Endothelial cell of umbilical vein (primary cell): Measurements from ENCODE around the gene JMJD8. TPM values are rescaled to one million over a fixed set of nuclear protein-coding genes. Genes with fewer than 3 reads are reported as not detected.

Experiments
- BruUV-seq: library from RNA; stranded (reverse); fragments of 400-500 nt; replicated peaks from 2 replicates; lab custom pipeline; 2021; lab: Mats Ljungman, UMichigan
- CTCF ChIA-PET: fragments of 300-600, 350-600 bp; sonication (Branson Sonifier 250); formaldehyde crosslinking; loops from one replicate; lab custom pipeline; 2021; ENCODE audit warnings: antibody characterized with exemption, inconsistent platforms; lab: Charles Lee
- POLR2A ChIA-PET: fragments of 300-600, 350-600 bp; sonication (Branson Sonifier 250); formaldehyde crosslinking; loops from one replicate; lab custom pipeline; 2021; ENCODE audit warnings: antibody characterized with exemption, inconsistent platforms; lab: Charles Lee
- DNase-seq: peaks from one replicate; pipeline ENCODE4 v3.0.0-alpha.2; 2011; ENCODE audit warnings: low read depth, low spot score
- FAIRE-seq: peaks from 2 replicates; lab custom pipeline; 2011; peaks lifted over from hg19 to GRCh38; lab: Jason Lieb, UNC
- H2AFZ ChIP-seq: 2 replicates; pipeline ENCODE4 v1.6.0; 2012; ENCODE audit warnings: low read depth, low read length, control low read depth, inconsistent platforms
- H3K27ac ChIP-seq: 2 replicates; pipeline ENCODE4 v1.5.1; 2011; ENCODE audit warnings: low read depth, mild to moderate bottlenecking, control low read depth, low read length, moderate library complexity; ENCODE audit not compliant: insufficient read depth
- H3K27me3 ChIP-seq, 2 experiments: 2 replicates each; pipeline versions ENCODE4 v1.6.0 to v1.6.1; 2011; ENCODE audit warnings: low read length in 2 of 2, mixed read lengths in 1 of 2; ENCODE audit not compliant: control insufficient read depth in 2 of 2, insufficient read depth in 2 of 2
- H3K36me3 ChIP-seq, 2 experiments: 2 replicates in 1 of 2; 3 replicates in 1 of 2; pipeline ENCODE4 v1.5.1; 2011; ENCODE audit warnings: low read length in 2 of 2, mild to moderate bottlenecking in 1 of 2, moderate library complexity in 1 of 2; ENCODE audit not compliant: control insufficient read depth in 2 of 2, insufficient read depth in 2 of 2; ENCODE audit errors: extremely low read depth in 1 of 2
- H3K4me1 ChIP-seq: 3 replicates; pipeline ENCODE4 v1.5.1; 2011; ENCODE audit warnings: mild to moderate bottlenecking, low read length; ENCODE audit not compliant: control insufficient read depth, insufficient read depth; ENCODE audit errors: extremely low read depth
- H3K4me2 ChIP-seq: 2 replicates; pipeline ENCODE4 v1.6.1; 2011; ENCODE audit warnings: low read length, control low read depth, mixed read lengths; ENCODE audit not compliant: insufficient read depth
- H3K4me3 ChIP-seq, 3 experiments: fragments of 200-600 bp in 1 of 3; sonication (generic), shearing (Covaris generic) in 1 of 3; replicated peaks in 1 of 3; 2 replicates each; pipeline ENCODE4 v1.5.1; 2011 to 2016; ENCODE audit warnings: control low read depth in 3 of 3, low read length in 3 of 3, mild to moderate bottlenecking in 2 of 3, inconsistent platforms in 1 of 3, low read depth in 1 of 3, moderate library complexity in 1 of 3; ENCODE audit not compliant: insufficient read depth in 1 of 3
- H3K79me2 ChIP-seq: 2 replicates; pipeline ENCODE4 v1.6.0; 2012; ENCODE audit warnings: low read length, inconsistent platforms; ENCODE audit not compliant: control insufficient read depth, insufficient read depth
- H3K9ac ChIP-seq: replicated peaks from 2 replicates; pipeline ENCODE3; 2011; ENCODE audit warnings: low read length, control low read depth; ENCODE audit not compliant: insufficient read depth; ENCODE audit errors: extremely low read depth
- H3K9me1 ChIP-seq: replicated peaks from 3 replicates; pipeline ENCODE4 v1.6.0; 2011; ENCODE audit warnings: mild to moderate bottlenecking, low read length; ENCODE audit not compliant: control insufficient read depth, insufficient read depth; ENCODE audit errors: extremely low read depth
- H3K9me3 ChIP-seq: replicated peaks from 2 replicates; pipeline ENCODE4 v1.5.1; 2012; ENCODE audit warnings: low read length, inconsistent platforms; ENCODE audit not compliant: control insufficient read depth, insufficient read depth
- H4K20me1 ChIP-seq: replicated peaks from 2 replicates; pipeline ENCODE3; 2011; ENCODE audit warnings: mild to moderate bottlenecking, low read length; ENCODE audit not compliant: control insufficient read depth, insufficient read depth; ENCODE audit errors: extremely low read depth
- CTCF ChIP-seq, 2 donors: IDR thresholded peaks; 1 replicate in 1 of 2; 2 replicates in 1 of 2; pipeline ENCODE4 v1.5.1; 2011; ENCODE audit warnings: low read length in 2 of 2, mild to moderate bottlenecking in 2 of 2, moderate library complexity in 2 of 2, control low read depth in 1 of 2, inconsistent platforms in 1 of 2, low read depth in 1 of 2; ENCODE audit not compliant: insufficient read depth in 1 of 2; ENCODE audit errors: extremely low read depth in 1 of 2
- EZH2 ChIP-seq: IDR thresholded peaks from 2 replicates; pipeline ENCODE4 v1.6.1; 2012; ENCODE audit warnings: borderline replicate concordance, low read depth, mild to moderate bottlenecking, moderate library complexity, low read length, inconsistent platforms; ENCODE audit not compliant: severe bottlenecking
- FOS ChIP-seq: IDR thresholded peaks from 2 replicates; pipeline ENCODE4 v1.6.1; 2011; ENCODE audit warnings: mild to moderate bottlenecking, low read length, moderate library complexity, borderline replicate concordance; ENCODE audit not compliant: insufficient read depth
- GATA2 ChIP-seq: IDR thresholded peaks from 2 replicates; pipeline ENCODE4 v1.7.0; 2011; ENCODE audit warnings: low read depth, mild to moderate bottlenecking, moderate library complexity, mixed read lengths, low read length; ENCODE audit not compliant: insufficient read length, insufficient read depth
- JUN ChIP-seq: IDR thresholded peaks from 2 replicates; pipeline ENCODE4 v1.6.1; 2011; ENCODE audit warnings: borderline replicate concordance, low read depth; ENCODE audit not compliant: insufficient read length, insufficient read depth
- MYC ChIP-seq: IDR thresholded peaks from one replicate; pipeline ENCODE4 v1.6.1; 2011; ENCODE audit warnings: mild to moderate bottlenecking, low read depth, low read length
- POLR2A ChIP-seq: IDR thresholded peaks from 2 replicates; pipeline ENCODE4 v1.6.1; 2012; ENCODE audit warnings: low read depth, mild to moderate bottlenecking, control low read depth, low read length
- POLR2AphosphoS5 ChIP-seq: IDR thresholded peaks from 2 replicates; pipeline ENCODE4 v1.6.1; 2012; ENCODE audit warnings: low read depth, mild to moderate bottlenecking, control low read depth, low read length, moderate library complexity; ENCODE audit not compliant: insufficient read depth
- dilution Hi-C: fragments of 300-500 bp; cut with MboI; formaldehyde crosslinking; loops from one replicate; pipeline ENCODE4 v1.15.0; 2019; ENCODE audit warnings: low sequenced_read_pairs; ENCODE audit not compliant: extremely low pct_ligation_motif_present
- intact Hi-C: fragments of 100-400 bp; cut with micrococcal nuclease; formaldehyde crosslinking; loops from one replicate; pipeline ENCODE4 v1.10.0; 2022
- polyA plus RNA-seq, 4 experiments: library from polyadenylated mRNA; depleted of rRNA in 3 of 4; stranded (reverse) in 3 of 4; unstranded in 1 of 4; fragments of >200 nt; gene quantifications; 2 replicates each; pipeline versions ENCODE4 v1.2.1 to v1.2.3, GENCODE V29; 2011 to 2012; ENCODE audit warnings: missing spikeins in 1 of 4
- total RNA-seq: library from RNA; stranded (reverse); gene quantifications from 2 replicates; pipeline ENCODE4 v1.2.3, GENCODE V29; 2021
- TF ChIP-seq, protein P1 (sequence below): IDR thresholded peaks from 2 replicates; pipeline ENCODE4 v1.6.1; 2011; ENCODE audit not compliant: insufficient read depth, insufficient read length

JMJD8 gene
- total and polyA plus RNA-seq, 2 donors (not counting 3 experiments of a cell fraction or from before 2014, with no cell fraction given) = 55.1 to 102 TPM

GRCh38 chr16:672851-673250 lies 11.3 kb downstream of the JMJD8 start:
- dilution Hi-C loops (no loop called here), intact Hi-C loops (no loop called here)
- no peak overlapping the region for H3K4me2 ChIP-seq
- no peaks in the 10 kb centered on the region for H3K9me1 ChIP-seq
- TF ChIP-seq POLR2A (no peak), MYC (no peak), CTCF (IDR thresholded peaks at IDR 0.05; ENCODE audit: extremely low read depth in 1 of 2, insufficient read depth in 1 of 2, low read depth in 1 of 2, low read length in 2 of 2) (no peak), GATA2 (no peak), FOS (no peak), JUN (no peak), EZH2 (no peak), POLR2AphosphoS5 (no peak)
- TF ChIP-seq, protein P1, sequence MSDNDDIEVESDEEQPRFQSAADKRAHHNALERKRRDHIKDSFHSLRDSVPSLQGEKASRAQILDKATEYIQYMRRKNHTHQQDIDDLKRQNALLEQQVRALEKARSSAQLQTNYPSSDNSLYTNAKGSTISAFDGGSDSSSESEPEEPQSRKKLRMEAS = no peak
- H4K20me1 ChIP-seq = no peaks in the 10 kb centered on the region
- CTCF ChIA-PET = no interaction called here
- no peak overlapping the region for H2AFZ ChIP-seq
- H3K9ac ChIP-seq = no peak overlapping the region
- BruUV-seq = no TSS peak
- H3K27ac ChIP-seq = no peak overlapping the region
- peaks cover 18% of the 10 kb centered on the region for H3K79me2 ChIP-seq
- H3K4me3 ChIP-seq = no peak overlapping the region
- no peaks in the 10 kb centered on the region for H3K27me3 ChIP-seq
- POLR2A ChIA-PET = no interaction called here
- DNase-seq = no peak
- FAIRE-seq = no peak
- H3K36me3 ChIP-seq = peaks cover 5 to 35% of the 10 kb centered on the region in 2 experiments
- H3K4me1 ChIP-seq = no peaks in the 10 kb centered on the region
- no peaks in the 10 kb centered on the region for H3K9me3 ChIP-seq
